Stimulated activated CD8-positive, alpha-beta memory T cell treated with anti-CD3 and anti-CD28 coated beads, Interleukin-4, amount 100 ng/mL, for 24 hours (primary cell): ENCODE data around the gene RPGRIP1.
"Not testable (repeated sequence)": the region's sequence is repeated elsewhere in the genome, so short reads cannot be mapped to it uniquely, and the experiment has no call there.

Experiments used
- DNase-seq: peaks from one replicate; pipeline ENCODE4 v3.0.0-alpha.2; 2020; ENCODE audit warnings: low read depth

RPGRIP1 gene

DNA sequence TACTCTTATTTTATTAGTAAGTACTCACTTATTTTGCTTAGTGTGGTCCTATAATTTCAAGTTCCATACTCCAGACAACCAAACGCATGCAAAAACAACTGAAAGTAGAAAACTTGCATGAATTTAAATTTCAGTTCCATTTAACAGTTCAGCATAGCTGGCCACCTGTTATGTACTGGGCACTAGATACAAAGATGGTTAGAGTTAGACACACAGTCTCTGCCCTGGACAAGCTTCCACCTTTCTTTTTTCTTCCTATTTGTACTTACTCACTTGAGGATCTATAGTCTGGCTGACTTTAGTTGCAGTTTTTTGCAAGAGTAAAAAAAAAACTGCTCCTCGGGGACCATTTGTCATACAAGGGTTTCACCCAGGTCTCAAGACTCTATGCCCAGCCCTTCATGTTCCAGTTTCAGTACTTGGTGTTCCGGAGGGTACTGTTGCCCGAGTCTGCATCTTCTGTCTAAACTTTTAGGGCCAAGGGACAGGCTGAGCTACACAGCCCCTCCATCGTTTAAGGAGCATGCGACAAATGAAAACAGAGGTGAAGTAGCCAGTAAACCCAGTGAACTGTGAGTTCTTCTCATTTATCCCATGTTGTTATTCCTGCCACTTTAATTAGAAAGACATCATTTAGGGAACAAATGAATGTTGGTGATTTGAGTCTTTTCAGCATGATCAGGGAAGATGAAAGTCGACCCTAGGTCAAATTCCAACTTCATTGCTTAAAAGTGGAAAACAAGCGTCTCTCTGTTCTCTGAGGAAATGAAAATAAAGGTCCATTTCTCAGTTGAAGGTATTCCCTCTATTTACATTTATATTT, 22.3 kb downstream of the RPGRIP1 start:
- DNase-seq, result no peak

DNA sequence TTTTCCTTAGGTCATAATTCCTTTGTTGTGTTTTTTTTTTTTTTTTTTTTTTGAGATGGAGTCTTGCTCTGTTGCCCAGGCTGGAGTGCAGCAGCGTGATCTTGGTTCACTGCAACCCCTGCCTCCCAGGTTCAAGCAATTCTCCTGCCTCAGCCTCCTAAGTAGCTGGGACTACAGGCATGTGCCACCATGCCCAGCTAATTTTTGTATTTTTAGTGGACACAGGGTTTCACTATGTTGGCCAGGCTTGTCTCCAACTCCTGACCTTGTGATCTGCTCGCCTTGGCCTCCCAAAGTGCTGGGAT, 22.9 kb downstream of the RPGRIP1 start:
- DNase-seq, result not testable (repeated sequence)

DNA sequence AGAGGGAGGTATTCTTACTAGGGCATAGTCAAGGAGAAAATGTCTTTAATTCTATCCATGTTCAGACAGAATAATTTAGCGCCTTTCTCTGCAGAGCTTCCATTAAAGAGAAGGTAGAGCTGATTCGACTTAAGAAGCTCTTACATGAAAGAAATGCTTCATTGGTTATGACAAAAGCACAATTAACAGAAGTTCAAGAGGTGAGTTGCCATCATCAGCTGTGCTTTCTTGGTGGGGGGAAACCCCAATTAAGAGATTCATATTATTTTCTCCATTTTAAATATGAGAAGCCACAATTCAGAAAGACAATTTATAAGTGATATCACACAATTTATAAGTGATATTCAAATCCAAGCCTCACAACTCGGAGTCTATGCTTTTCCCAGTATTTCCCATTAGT, 27.8 kb downstream of the RPGRIP1 start:
- DNase-seq, result no peak

DNA sequence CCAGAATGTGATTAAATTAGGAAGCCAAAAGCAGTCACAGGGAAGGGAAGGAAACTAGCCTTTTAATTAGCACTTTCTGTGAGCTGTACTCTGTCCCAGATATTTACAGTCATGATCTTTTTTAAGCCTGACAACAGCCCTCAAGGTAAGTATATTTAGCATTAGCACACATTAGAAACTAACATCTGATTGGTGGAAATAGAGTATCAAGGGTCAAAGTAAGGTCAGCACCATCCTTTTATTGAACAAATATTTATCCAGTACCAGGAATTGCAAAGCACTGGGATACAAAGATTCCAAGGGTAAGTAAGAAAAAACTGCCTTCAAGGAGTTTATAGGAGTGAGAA, 28.2 kb downstream of the RPGRIP1 start:
- no peak for DNase-seq

DNA sequence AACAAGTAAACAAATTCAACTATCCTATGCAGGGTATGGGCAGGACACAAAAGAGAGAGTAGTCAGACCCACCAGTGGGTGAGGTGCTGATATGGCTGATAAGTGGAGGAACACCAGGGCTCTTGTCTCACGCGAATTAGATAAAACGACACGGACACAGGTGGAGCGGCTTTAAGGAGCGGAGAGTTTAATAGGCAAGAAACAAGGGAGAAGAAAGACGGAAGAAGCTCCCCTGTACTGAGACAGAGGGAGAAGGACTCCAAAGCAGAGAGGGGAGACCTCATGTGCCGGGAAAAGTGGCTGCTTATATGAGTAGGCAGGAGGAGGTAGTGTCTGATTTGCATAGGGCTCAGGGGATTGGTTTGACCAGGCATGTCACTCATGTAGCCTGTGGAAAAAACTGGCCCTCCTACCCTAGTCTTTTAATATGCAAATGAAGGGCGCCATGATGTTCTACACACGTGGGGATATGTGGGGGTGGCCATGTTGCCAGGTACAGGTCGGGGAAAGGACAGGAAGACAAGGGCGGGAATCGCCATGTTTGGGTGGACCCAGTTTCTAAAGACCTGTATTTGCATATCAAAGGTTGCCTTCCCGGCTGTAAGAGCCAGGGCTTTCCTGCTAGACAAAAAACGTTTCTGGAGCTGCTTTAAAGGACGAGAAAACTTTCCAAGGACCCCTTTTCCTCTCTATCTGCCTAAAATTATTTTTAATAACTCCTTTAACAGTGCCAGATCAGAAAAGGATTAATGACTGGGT, 28.8 kb downstream of the RPGRIP1 start:
- peak; percentile 58 for DNase-seq

DNA sequence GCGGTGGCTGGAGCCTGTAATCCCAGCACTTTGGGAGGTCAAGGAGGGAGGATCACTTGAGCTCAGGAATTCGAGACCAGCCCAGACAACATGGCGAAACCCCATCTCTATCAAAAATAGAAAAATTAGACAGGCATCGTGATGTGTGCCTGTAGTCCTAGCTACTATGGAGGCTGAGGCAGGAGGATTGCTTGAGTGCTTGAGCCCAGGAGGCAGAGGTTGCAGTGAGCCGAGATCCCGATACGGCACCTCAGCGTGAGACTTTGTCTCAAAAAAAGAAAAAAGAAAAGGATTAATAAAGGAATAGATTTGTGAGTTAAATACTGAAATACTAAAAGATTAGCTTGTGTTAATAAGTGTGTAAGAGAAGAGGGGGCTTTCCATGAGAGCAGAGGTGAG, 29.4 kb downstream of the RPGRIP1 start:
- DNase-seq, result no peak

DNA sequence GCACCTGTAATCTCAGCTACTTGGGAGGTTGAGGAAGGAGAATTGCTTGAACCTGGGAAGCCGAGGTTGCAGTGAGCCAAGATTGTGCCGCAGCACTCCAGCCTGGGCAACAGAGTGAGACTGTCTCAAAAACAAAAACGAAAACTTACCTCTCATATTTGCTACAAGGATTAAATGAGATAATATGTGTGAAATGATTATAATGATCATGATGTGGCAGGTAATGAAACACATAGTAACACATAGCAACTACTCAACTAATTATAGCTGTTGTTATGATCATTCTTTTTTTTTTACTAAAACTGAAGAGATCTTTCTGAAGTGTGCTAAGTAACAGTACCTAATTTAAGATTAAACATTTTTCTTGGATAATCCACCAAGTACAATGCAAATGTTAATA, 30.1 kb downstream of the RPGRIP1 start:
- DNase-seq, result no peak

DNA sequence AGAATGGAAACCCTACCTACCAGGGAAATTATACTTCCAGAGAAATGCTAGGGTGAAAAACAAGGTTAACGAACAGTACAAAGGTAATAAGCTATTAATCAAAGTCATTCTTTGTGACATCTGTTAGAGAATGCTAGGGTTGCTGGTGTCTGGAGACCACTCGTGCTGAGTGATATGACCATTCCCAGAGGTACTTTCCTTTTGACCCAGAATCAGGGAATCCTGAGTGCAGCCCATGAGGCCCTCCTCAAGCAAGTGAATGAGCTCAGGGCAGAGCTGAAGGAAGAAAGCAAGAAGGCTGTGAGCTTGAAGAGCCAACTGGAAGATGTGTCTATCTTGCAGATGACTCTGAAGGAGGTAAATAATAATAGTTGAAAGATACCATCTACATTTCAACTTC, 31.7 kb downstream of the RPGRIP1 start:
- DNase-seq, result no peak

DNA sequence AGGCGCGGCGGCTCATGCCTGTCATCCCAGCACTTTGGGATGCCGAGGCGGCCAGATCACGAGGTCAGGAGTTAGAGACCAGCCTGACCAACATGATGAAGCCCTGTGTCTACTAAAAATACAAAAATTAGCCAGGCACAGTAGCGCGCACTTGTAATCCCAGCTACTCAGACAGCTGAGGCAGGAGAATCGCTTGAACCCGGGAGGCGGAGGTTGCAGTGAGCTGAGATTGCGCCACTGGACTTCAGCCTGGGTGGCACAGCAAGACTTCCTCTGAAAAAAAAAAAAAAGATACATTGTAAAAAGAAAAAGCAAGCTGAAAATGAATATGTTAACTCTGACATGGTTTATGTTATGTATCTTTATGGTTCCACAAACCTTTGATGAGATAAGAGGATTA, 33.6 kb downstream of the RPGRIP1 start:
- DNase-seq, result no peak

DNA sequence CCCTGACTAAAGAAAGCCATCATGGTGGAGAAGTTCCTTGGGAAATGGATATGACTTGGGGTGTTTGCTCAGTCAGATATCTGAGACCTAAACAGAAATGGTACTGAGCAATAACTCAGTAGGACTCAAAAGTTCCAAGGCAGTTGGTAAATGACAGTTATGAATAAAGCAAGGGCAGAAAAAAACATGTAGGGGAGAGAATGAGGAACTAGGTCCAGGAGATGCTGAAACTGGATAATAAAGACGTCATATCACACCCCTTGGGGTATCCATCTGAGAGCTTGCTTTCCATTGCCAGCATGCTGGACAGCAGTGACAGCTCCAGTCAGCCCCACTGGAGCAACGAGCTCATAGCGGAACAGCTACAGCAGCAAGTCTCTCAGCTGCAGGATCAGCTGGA, 37.5 kb downstream of the RPGRIP1 start:
- DNase-seq, result no peak

DNA sequence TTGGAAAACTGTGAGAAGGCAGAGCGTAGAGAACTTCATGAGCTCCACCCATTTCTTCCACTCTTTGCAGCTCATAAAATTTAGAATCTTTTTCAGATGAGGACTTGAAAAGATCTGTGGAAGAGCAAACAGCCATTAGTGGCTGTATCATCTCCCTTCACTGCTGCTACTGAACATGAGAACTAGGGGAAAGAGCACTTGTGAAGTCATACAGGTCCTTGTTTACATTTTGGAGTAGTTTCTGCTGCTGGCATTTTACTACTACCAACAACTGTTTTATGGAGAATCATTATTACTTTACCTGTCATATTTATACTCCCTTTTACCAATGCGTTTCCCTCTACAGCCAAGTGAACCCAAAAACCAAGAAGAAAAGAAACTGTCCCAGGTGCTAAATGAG, 41.0 kb downstream of the RPGRIP1 start:
- no peak for DNase-seq

DNA sequence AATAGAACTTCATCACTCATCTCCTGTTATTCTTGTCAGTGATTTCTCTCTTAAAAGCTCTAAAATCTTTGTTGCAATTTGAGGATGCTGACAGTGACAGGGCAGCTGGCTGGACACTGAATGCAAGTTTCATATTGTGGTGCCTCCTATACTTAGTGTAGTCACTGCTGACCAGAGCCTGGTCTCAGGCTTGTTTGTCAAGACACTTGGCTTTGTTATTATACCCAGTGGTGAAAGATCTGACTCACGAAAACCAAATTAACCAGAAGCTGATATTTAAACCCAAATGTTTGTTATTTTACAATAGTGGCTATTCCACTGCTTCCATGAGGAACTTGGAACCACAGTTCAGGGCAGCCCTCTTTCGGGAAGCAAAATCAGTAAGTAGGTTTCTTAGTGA, 42.8 kb downstream of the RPGRIP1 start:
- DNase-seq, result no peak

DNA sequence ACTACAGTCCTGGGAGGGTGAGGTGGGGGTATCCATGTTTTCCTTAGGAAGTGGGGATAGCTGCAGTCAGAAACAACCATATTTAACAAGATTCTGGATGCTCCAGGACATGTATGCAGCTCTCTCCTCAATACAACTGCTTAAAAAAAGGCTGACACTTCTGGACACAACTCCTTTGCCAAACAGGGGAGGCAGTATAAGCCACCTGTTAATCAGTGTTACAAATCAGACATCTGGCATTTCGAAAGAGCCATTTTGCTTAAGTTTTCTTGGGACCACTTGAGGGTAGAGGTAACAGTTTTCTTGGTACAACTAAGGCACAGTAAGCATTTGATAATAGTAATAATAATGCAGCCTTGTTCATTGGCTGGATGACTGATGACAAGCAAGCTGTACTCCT, 47.1 kb downstream of the RPGRIP1 start:
- no peak for DNase-seq
